Esophagus muscularis mucosa (tissue), 3 donors: ENCODE measurements around the gene EMSY.

Source experiments
- POLR2A ChIP-seq: fragments of 450-650 bp; IDR thresholded peaks from one replicate; pipeline ENCODE4 v1.6.1; 2017; ENCODE audit warnings: antibody characterized with exemption, moderate library complexity, mild to moderate bottlenecking, low read depth
- POLR2AphosphoS5 ChIP-seq, 2 donors: sonication (generic); formaldehyde crosslinking; IDR thresholded peaks; one replicate each; pipeline ENCODE4 v1.6.1; 2017; ENCODE audit warnings: antibody characterized with exemption in 2 of 2
- TF ChIP-seq, protein P1 (sequence below), 3 experiments: fragments of 200-600 bp in 2 of 3; fragments of 450-650 bp in 1 of 3; sonication (generic) in 2 of 3; IDR thresholded peaks; one replicate each; pipeline ENCODE4 v1.5.1; 2017 to 2019; ENCODE audit warnings: antibody characterized with exemption in 3 of 3, mild to moderate bottlenecking in 2 of 3, moderate library complexity in 1 of 3

DNA sequence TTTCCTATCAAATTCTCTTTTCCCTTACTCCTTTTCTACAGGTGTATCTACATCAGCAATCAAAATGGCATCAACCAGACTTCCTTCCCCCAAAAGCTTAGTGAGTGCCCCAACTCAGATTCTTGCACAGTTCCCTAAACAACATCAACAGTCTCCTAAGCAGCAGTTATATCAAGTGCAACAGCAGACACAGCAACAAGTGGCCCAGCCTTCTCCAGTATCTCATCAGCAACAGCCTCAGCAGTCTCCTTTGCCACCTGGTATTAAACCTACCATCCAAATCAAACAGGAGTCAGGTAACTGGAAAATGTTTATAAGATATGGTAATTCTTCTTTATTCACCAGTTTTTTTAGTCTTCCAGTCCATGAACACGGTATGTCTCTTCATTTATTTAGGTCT is 51.4 kb downstream of the EMSY start:
- TF ChIP-seq POLR2AphosphoS5 (IDR thresholded peaks at IDR 0.05) (no peak), POLR2A (no peak)
- TF ChIP-seq, protein P1, sequence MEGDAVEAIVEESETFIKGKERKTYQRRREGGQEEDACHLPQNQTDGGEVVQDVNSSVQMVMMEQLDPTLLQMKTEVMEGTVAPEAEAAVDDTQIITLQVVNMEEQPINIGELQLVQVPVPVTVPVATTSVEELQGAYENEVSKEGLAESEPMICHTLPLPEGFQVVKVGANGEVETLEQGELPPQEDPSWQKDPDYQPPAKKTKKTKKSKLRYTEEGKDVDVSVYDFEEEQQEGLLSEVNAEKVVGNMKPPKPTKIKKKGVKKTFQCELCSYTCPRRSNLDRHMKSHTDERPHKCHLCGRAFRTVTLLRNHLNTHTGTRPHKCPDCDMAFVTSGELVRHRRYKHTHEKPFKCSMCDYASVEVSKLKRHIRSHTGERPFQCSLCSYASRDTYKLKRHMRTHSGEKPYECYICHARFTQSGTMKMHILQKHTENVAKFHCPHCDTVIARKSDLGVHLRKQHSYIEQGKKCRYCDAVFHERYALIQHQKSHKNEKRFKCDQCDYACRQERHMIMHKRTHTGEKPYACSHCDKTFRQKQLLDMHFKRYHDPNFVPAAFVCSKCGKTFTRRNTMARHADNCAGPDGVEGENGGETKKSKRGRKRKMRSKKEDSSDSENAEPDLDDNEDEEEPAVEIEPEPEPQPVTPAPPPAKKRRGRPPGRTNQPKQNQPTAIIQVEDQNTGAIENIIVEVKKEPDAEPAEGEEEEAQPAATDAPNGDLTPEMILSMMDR (IDR thresholded peaks at IDR 0.05) = no peak
